ENCODE data around the gene USP47.

The USP47 gene

GRCh38 chr11:11988099-11988651 is 146.4 kb downstream of the USP47 start:
- no peak for TF ChIP-seq CTCF (conservative IDR thresholded peaks at IDR 0.05; ENCODE audit: low read depth, low read length)
- DNase-seq (ENCODE audit: low read depth), result peak; percentile 71
- no peak overlapping the region for H3K4me3 ChIP-seq (ENCODE audit: low read depth, low read length)

- TF ChIP-seq CTCF (conservative IDR thresholded peaks at IDR 0.05; ENCODE audit: low read depth, low read length), result peak; percentile 35
- no peak for DNase-seq (ENCODE audit: low read depth)
These were observed 147.0 kb downstream of the USP47 start for GRCh38 chr11:11988681-11989261.

GRCh38 chr11:11989774-11990744 is 148.3 kb downstream of the USP47 start:
- no peak overlapping the region for H3K4me3 ChIP-seq (ENCODE audit: low read depth, low read length)
- TF ChIP-seq CTCF (conservative IDR thresholded peaks at IDR 0.05; ENCODE audit: low read depth, low read length), result no peak
- no peak for DNase-seq (ENCODE audit: low read depth)

More at GRCh38 chr11:11988681-11989261, 147.0 kb downstream of the USP47 start:
- H3K4me3 ChIP-seq (ENCODE audit: low read depth, low read length), result no peak overlapping the region

- H3K4me3 ChIP-seq (ENCODE audit: low read depth, low read length), result no peak overlapping the region
- DNase-seq (ENCODE audit: low read depth), result no peak
- TF ChIP-seq CTCF (conservative IDR thresholded peaks at IDR 0.05; ENCODE audit: low read depth, low read length), result no peak
These were observed 150.8 kb downstream of the USP47 start for GRCh38 chr11:11992257-11993212.

GRCh38 chr11:11993839-11994238 is 152.1 kb downstream of the USP47 start:
- no peak overlapping the region for H3K4me3 ChIP-seq (ENCODE audit: low read depth, low read length)
- TF ChIP-seq CTCF (conservative IDR thresholded peaks at IDR 0.05; ENCODE audit: low read depth, low read length), result no peak
- DNase-seq (ENCODE audit: low read depth), result peak; percentile 86

- no peak for TF ChIP-seq CTCF (conservative IDR thresholded peaks at IDR 0.05; ENCODE audit: low read depth, low read length)
- DNase-seq (ENCODE audit: low read depth), result no peak
- no peak overlapping the region for H3K4me3 ChIP-seq (ENCODE audit: low read depth, low read length)
These were observed 153.8 kb downstream of the USP47 start for GRCh38 chr11:11995601-11996000.
